HG03064 (cell line): ENCODE results near the gene ATP8B1.
"Not testable (repeated sequence)": the region's sequence is repeated elsewhere in the genome, so short reads cannot be mapped to it uniquely, and the experiment has no call there.

Experiments
- ATAC-seq: cut with Tn5 transposase; IDR thresholded peaks from one replicate; pipeline ENCODE4 v1.9.1; 2021; ENCODE audit warnings: low read depth; ENCODE audit not compliant: unreplicated experiment

The ATP8B1 gene

DNA sequence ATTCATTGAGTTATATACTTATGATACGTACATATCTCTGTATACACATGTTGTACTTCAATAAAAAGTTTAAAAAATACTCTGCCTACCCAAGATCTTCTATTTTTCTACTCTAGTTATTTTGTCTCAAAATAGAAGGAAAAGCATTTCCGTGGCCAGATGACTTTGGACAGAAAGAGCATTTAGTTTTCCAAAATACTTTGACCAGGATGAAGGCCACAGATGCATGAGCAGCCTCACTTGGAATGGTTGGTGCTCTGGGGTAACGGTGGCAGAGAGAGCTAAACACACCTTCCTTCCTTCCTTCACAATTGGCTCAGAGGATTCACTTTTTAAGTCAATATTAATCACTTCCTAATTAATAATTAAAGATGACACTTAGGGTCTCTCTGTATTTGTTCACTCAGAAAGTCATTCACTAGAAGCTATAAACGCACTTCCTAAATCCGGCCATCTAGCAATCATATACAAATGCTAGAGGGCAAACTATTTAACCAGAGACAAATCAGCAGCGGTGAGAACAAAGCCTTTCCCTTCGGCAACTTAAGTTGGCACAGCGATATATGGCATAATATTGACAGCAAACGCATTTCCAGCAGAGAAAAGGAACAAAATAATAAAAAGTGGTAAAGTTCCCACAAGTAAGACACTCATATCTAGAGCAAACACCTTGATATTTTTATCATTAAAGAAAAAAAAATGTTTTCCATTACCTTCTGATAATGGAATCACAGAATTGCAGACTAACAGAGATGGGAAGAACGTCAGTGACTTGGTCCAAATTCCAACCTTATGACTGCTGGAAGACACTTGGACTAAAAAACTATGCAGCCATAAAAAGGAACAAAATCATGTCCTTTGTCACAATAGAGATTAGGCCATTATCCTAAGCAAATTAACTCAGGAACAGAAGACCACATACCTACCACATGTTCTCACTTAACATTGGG, 125.6 kb downstream of the ATP8B1 start:
- ATAC-seq, result no peak

- no peak for ATAC-seq
Measured at GRCh38 chr18:57674891-57675290, 128.2 kb downstream of the ATP8B1 start.

DNA sequence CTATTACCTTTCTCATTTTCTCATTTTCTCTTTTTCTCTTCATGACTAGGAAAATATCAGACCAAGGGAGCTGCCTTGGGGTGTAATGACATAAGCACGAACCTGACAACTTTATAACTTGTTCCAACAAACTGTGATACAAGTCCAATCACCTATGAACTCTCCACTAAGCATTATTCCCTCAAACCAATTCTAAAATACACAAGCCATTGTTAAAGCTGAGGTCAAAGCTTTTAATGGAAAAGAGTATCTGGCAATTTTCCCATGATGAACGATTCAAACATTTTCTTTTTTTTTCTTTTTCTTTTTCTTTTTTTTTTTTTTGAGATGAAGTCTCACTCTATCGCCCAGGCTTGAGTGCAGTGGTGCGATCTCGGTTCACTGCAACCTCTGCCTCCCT, 133.1 kb downstream of the ATP8B1 start:
- no peak for ATAC-seq

DNA sequence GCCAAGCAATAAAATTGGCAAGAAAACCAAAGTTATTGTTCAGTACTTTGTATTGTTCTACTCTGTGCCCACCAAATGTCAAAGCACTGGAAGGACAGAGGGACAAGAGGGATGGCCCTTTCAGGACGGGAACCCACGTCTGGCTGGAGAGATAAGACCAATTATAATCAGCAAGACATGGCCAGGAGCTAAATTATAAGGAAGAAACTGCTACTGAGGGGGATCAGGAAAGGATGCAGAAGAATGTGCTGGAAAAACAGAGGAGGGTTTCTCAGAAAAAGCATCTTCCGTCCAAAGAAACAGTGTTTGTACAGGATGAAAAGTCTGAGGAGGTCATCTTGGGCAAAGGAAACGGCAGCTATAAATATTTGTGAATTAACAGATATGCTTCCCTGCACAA, 135.1 kb downstream of the ATP8B1 start:
- no peak for ATAC-seq

- no peak for ATAC-seq
Measured at GRCh38 chr18:57666818-57667497, 136.2 kb downstream of the ATP8B1 start.

DNA sequence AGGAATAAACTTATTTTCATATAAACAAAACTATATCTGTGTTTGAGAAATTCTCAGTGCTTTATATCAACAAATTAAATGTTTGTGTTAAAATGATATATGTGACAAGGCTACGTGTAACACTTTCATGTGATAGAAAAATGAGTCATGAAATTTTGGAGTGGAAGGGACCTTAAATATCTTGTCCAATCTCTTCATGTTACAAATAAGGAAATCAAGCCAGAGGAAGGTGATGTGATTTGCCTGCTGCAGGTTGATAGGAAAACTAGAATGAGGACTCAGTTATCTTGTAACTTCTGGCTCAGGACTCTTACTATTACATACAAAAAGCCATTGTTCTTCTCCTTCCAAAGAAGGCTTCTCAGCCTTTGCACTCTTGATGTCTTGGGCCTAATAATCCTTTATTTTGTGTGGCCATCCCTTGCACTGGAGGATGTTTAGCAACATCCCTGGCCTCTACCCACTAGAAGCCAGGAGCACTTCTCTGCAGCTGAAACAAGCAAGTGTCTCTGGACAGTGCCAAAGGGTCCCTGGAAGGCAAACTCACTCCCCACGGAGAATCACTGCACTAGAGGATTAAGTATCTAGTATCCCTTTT, 138.4 kb downstream of the ATP8B1 start:
- ATAC-seq, result no peak

DNA sequence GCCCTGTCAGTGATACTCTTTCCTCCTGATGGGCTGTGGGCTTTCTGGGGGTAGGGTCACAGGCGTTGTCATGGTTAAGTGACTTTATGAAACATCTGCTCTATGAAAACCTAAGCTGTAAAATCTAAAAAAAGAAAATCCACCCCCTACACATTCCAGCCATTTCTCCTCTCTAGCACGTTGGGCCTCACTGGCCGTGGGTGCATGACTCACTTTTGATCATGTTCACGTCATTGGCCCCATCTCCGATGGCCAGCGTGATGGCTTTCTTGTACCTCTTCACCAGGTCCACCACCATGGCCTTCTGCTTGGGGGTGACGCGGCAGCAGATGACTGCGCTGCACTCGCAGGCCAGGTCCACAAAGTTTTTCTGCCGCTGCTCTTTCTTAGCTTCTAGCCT, 142.2 kb downstream of the ATP8B1 start:
- ATAC-seq, result no peak

DNA sequence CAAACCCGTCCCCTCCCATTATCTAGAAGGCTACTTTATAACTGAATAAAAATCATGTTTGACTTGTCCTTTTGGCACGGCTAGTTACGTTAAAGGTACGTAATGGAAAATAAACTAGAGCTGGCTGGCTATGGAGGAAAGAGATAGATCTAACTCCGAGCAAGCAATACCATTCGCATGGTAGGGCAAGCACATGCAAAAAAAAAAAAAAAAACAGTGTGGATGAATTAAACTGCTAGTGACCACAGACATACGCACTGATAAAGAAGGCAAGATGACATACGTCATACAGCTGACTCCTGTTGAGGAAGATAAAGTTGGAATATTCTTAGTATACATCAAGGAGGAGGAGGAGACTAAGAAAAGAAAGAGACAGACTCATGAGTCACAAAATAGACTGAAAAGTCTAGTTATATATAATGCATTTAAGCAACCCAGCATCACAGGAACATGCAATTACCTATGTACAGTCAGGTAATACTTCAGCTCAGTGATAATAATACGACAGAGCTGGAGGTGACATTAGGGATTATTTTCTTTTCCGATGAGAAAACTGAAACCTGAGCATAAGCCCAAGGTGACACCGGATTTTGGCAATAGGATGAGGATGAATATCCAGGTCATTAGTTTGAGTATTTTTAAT, 143.5 kb downstream of the ATP8B1 start:
- no peak for ATAC-seq

GRCh38 chr18:57657542-57657941, 145.6 kb downstream of the ATP8B1 start:
- no peak for ATAC-seq

- ATAC-seq, result no peak
Measured at GRCh38 chr18:57655740-57656139, 147.4 kb downstream of the ATP8B1 start.

DNA sequence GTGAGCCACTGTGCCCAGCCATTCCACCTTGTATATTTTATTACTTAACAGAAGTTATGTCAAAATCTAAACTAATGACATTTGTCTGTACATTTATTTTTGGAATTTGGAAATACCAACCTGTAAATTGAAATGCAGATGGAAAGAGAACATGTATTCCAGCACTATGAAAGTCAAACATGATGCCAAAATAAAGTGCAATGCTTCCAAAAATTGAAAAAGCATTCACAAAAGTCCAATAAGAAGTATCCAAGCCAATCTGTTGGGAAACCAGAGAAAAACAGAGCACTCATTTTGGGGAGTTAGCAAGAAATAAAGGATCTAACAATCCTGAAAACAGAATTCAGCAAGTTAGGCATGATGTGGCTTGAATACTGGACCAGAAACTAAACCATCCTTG, 151.2 kb downstream of the ATP8B1 start:
- ATAC-seq, result no peak

DNA sequence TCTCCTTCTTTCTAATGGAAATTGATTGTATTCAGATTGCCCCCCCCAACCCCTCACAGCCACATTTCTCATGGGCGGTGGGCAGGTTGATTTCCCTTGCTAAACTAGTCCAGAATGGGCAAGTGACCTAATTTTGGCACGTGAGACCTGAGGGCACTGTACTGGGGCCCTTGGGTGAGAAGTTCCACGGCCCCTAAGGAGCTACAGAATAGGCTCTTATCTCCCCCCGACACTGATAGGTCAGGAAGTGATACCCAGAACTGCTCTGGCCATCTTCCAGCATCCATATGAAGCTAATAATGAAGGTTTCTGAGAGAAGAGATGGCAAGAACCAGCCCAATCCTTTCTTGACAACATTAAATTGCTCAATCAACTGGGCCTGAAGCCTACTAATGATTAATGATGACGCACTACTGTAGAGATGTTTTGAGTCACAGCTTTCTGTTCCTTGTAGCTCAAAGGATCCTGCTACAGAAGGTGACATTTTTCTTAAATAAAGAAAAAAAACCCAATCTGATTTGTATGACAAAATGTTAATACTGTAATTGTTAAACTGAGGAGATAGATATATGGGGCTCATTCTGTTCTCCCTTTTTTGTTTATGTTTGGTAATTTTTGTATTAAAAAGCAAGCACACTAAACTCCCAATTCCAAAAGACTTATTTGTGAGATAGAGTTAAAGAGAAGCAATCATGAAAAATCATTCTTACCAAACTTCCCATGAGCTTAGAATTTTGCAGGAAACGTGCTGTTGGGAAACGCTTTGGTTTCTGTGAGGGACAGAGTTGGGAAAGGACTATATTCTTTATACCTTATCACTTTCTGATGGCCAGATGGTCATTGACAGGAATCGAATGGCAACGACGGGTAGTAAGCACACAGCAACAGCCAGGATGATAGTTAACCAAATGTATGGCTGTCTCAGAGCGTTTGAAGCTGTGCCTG, 153.3 kb downstream of the ATP8B1 start:
- ATAC-seq, result peak; percentile 89

DNA sequence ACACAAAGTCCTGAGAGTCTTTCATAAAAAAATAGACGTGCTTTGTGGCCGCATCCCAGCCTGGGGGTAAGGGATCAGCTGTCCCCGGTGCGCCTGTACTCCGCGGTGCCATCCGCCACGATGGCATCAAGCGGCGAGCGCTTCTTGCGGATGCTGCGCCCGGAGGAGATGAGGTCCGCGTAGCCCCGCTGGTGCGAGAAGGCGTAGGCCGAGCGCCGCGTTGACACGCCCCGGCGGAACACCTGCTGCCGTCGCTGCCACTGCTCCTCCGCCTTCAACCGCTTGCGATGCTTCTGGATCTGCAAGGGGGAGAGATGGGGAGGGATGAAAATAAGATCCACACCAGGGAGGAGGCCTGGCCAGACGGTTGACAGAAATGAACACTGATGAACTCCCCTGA, 154.7 kb downstream of the ATP8B1 start:
- no peak for ATAC-seq

- no peak for ATAC-seq
Measured at GRCh38 chr18:57644540-57644939, 158.6 kb downstream of the ATP8B1 start.

- not testable (repeated sequence) for ATAC-seq
Measured at GRCh38 chr18:57643726-57644125, 159.4 kb downstream of the ATP8B1 start.

GRCh38 chr18:57642462-57642861, 160.7 kb downstream of the ATP8B1 start:
- not testable (repeated sequence) for ATAC-seq

GRCh38 chr18:57640749-57641148, 162.4 kb downstream of the ATP8B1 start:
- no peak for ATAC-seq

DNA sequence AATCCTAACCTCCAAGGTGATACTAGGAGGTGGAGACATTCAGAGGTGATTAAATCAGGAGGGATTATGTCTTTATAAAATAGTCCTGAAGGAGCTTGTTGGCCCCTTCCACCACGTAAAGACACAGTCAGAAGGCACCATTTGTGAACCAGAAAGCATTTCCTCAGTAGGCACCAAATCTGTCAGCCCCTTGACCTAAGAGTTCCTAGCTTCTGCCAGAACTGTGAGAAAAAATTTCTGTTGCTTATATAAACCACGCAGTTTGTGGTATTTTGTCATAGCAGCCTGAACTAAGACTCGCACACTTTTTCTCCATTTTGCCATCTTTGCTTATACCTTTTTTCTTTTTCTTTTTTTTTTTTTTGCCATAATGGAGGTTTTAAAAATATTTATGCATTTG, 162.9 kb downstream of the ATP8B1 start:
- ATAC-seq, result no peak

- no peak for ATAC-seq
Measured at GRCh38 chr18:57635003-57635822, 167.9 kb downstream of the ATP8B1 start.
